ENCODE results near the gene AKT3. TPM values are rescaled to one million over a fixed set of nuclear protein-coding genes. Genes with fewer than 3 reads are reported as not detected.

AKT3 gene
- total and polyA plus RNA-seq, 2 of the 8 experiments (the other 6 are each of a cell fraction or from before 2014, with no cell fraction given), result 6.0 to 36.4 TPM

GRCh38 chr1:243819438-243819839, 30.6 kb downstream of the AKT3 start:
- no peak overlapping the region for H4K8ac ChIP-seq (ENCODE audit: extremely low read depth, insufficient read depth, low read length)

More at GRCh38 chr1:243819438-243819839, 30.6 kb downstream of the AKT3 start:
- H3K36me3 ChIP-seq (ENCODE audit: control insufficient read depth in 2 of 4, insufficient read depth in 4 of 4, low read length in 3 of 4), result peaks cover 0 to 3% (median 0%) of the 10 kb centered on the region in 4 experiments; a peak in 1 of 8 replicates
- H3K9me3 ChIP-seq (ENCODE audit: insufficient read depth in 2 of 2, low read depth in 1 of 2, low read length in 1 of 2), result peaks cover 2 to 10% of the 10 kb centered on the region in 2 experiments; a peak in 2 of 4 replicates
- H4K5ac ChIP-seq (ENCODE audit: insufficient read length, low read depth, low read length), result no peak overlapping the region
- no peak overlapping the region for H2BK12ac ChIP-seq (ENCODE audit: low read depth, low read length)
- H3K23ac ChIP-seq (ENCODE audit: insufficient read length), result no peak overlapping the region
- peaks cover 0 to 5% of the 10 kb centered on the region in 2 experiments for H4K20me1 ChIP-seq (replicated peaks in 1 of 2; ENCODE audit: control insufficient read depth in 1 of 2, insufficient read depth in 2 of 2, low read length in 2 of 2)
- no peak overlapping the region for H3K14ac ChIP-seq (ENCODE audit: insufficient read length)
- no peak overlapping the region for H2BK15ac ChIP-seq (ENCODE audit: low read length)
- H3K79me1 ChIP-seq (ENCODE audit: low read depth, low read length), result no peaks in the 10 kb centered on the region
- no peak overlapping the region for H2AK5ac ChIP-seq (ENCODE audit: low read depth, low read length)
- no peak overlapping the region for H2BK20ac ChIP-seq (ENCODE audit: low read length)
- H3K9ac ChIP-seq (replicated peaks in 1 of 4; ENCODE audit: extremely low read depth in 1 of 4, low read depth in 3 of 4, low read length in 3 of 4), result no peak overlapping the region
- no peaks in the 10 kb centered on the region for H3K23me2 ChIP-seq (ENCODE audit: low read depth, low read length)
- H4K91ac ChIP-seq (replicated peaks; ENCODE audit: insufficient read length, low read length), result no peak overlapping the region
- ChIA-PET POLR2A (ENCODE audit: partially characterized antibody) (interaction anchor here (0.9 kb wide), 1 partner anchor 19 kb away, joined by 3 read pairs; no protein-coding TSS in a partner anchor), CTCF (ENCODE audit: partially characterized antibody) (interaction anchor here (1.1 to 2.6 kb wide), 6 partner anchors 11 to 376 kb away, joined by 3 to 9 read pairs (median 3); no protein-coding TSS in a partner anchor)
- H3K56ac ChIP-seq (replicated peaks; ENCODE audit: insufficient read length, low read depth, low read length), result no peak overlapping the region
- peak; percentile 15 to 59 for DNase-seq (ENCODE audit: low read depth in 1 of 2, low spot score in 2 of 2)
- no peak overlapping the region for H3K4me2 ChIP-seq (ENCODE audit: insufficient read depth in 1 of 2, low read depth in 2 of 2, low read length in 2 of 2)
- no peak overlapping the region for H2BK5ac ChIP-seq (ENCODE audit: low read depth, low read length)
- FAIRE-seq, result no peak
- H2AFZ ChIP-seq (ENCODE audit: low read length), result no peak overlapping the region
- no peak overlapping the region for H3K4me3 ChIP-seq (ENCODE audit: extremely low read depth in 1 of 4, insufficient read depth in 2 of 4, low read depth in 3 of 4, low read length in 4 of 4)
- WGBS, 2 experiments (ENCODE audit: extremely low coverage in 1 of 2, insufficient coverage in 1 of 2, insufficient read length in 1 of 2, insufficient replicate concordance in 2 of 2, low coverage in 1 of 2, low lambda C conversion rate in 2 of 2, missing lambda C conversion rate in 1 of 2), result 86% methylated on average over 5 of the region's 5 CpGs; no CpG with 5 or more reads in 1 of the 2 experiments
- no peaks in the 10 kb centered on the region for H3K27me3 ChIP-seq (replicated peaks in 1 of 4; ENCODE audit: control insufficient read depth in 3 of 4, extremely low read depth in 1 of 4, insufficient read depth in 3 of 4, low read length in 3 of 4)
- TF ChIP-seq RAD21 (IDR thresholded peaks at IDR 0.05 in 1 of 2, conservative IDR thresholded peaks at IDR 0.05 in 1 of 2; ENCODE audit: low read depth in 2 of 2, low read length in 2 of 2) (peak; percentile 52 to 64), ATF3 (IDR thresholded peaks at IDR 0.05; ENCODE audit: insufficient read depth, low read depth, low read length) (no peak), HDAC2 (IDR thresholded peaks at IDR 0.05; ENCODE audit: borderline replicate concordance in 1 of 2, low read depth in 2 of 2, low read length in 2 of 2) (no peak), EP300 (IDR thresholded peaks at IDR 0.05; ENCODE audit: borderline replicate concordance in 1 of 2, low read depth in 2 of 2, low read length in 2 of 2) (no peak), YY1 (IDR thresholded peaks at IDR 0.05; ENCODE audit: low read depth, low read length) (0 out of 2 replicates have a peak, but pooled peaks have one; percentile 60), SP4 (IDR thresholded peaks at IDR 0.05; ENCODE audit: low read length) (no peak), CTCF (IDR thresholded peaks at IDR 0.05; ENCODE audit: control extremely low read depth in 1 of 3, insufficient read depth in 1 of 3, low read depth in 1 of 3, low read length in 3 of 3) (peak; percentile 15 to 41 (median 40)), RNF2 (IDR thresholded peaks at IDR 0.05; ENCODE audit: borderline replicate concordance, low read depth, low read length, missing control alignments, poor library complexity, severe bottlenecking) (no peak)
- no peak overlapping the region for H3K4ac ChIP-seq (replicated peaks; ENCODE audit: insufficient read length, low read depth, low read length)
- H2BK120ac ChIP-seq (replicated peaks; ENCODE audit: low read depth, low read length), result no peak overlapping the region
- no peaks in the 10 kb centered on the region for H3K4me1 ChIP-seq (replicated peaks in 1 of 4; ENCODE audit: control insufficient read depth in 3 of 4, insufficient read depth in 4 of 4, low read length in 3 of 4)
- no peak overlapping the region for H3K18ac ChIP-seq (ENCODE audit: extremely low read depth, low read length)
- peaks cover 0 to 6% of the 10 kb centered on the region in 2 experiments; a peak in 2 of 4 replicates for H3K79me2 ChIP-seq (ENCODE audit: control insufficient read depth in 1 of 2, insufficient read depth in 2 of 2, low read length in 2 of 2)
- no peak overlapping the region for H3K27ac ChIP-seq (ENCODE audit: low read depth, low read length)

Measured in H1 (cell line).